Panc1 (cell line): ENCODE results near the gene ZNF559. TPM values are rescaled to one million over a fixed set of nuclear protein-coding genes. Genes with fewer than 3 reads are reported as not detected.
"Not testable (repeated sequence)": the region's sequence is repeated elsewhere in the genome, so short reads cannot be mapped to it uniquely, and the experiment has no call there.

Source experiments
- ATAC-seq: fragments of 200-7000 bp; cut with Tn5 transposase; 2 replicates; pipeline ENCODE4 v1.9.1; 2020; ENCODE audit warnings: mild to moderate bottlenecking, moderate library complexity
- BruUV-seq: library from RNA; stranded (reverse); fragments of 400-500 nt; replicated peaks from 2 replicates; lab custom pipeline; 2021; lab: Mats Ljungman, UMichigan
- CTCF ChIA-PET: fragments of 300-600 bp; sonication (Branson Sonifier 250); formaldehyde crosslinking; loops from one replicate; lab custom pipeline; 2022; ENCODE audit warnings: antibody characterized with exemption; lab: Charles Lee
- POLR2A ChIA-PET: fragments of 300-600 bp; sonication (Branson Sonifier 250); formaldehyde crosslinking; loops from one replicate; lab custom pipeline; 2022; ENCODE audit warnings: antibody characterized with exemption; lab: Charles Lee
- DNase-seq: peaks from one replicate; pipeline ENCODE4 v3.0.0-alpha.2; 2010; ENCODE audit warnings: low read depth, low spot score
- H3K27ac ChIP-seq: 2 replicates; pipeline ENCODE4 v1.5.1; 2011; ENCODE audit warnings: mild to moderate bottlenecking, low read length, inconsistent platforms
- H3K27me3 ChIP-seq: fragments of 200-500 bp; sonication (Bioruptor generic); 2 replicates; pipeline ENCODE4 v1.6.0; 2014; ENCODE audit warnings: low read length, inconsistent platforms; ENCODE audit not compliant: control insufficient read depth, insufficient read depth
- H3K36me3 ChIP-seq: fragments of 200-500 bp; sonication (Bioruptor generic); 2 replicates; pipeline ENCODE4 v1.5.1; 2014; ENCODE audit warnings: inconsistent platforms, mild to moderate bottlenecking, low read length, moderate library complexity; ENCODE audit not compliant: control insufficient read depth, insufficient read depth
- H3K4me1 ChIP-seq: 2 replicates; pipeline ENCODE4 v1.5.1; 2011; ENCODE audit warnings: inconsistent platforms, mild to moderate bottlenecking, low read length, moderate library complexity; ENCODE audit not compliant: control insufficient read depth, insufficient read depth
- H3K4me3 ChIP-seq, 2 experiments: 2 replicates each; pipeline ENCODE4 v1.5.1; 2011 to 2012; ENCODE audit warnings: low read depth in 2 of 2, low read length in 2 of 2, mild to moderate bottlenecking in 2 of 2, inconsistent platforms in 1 of 2, moderate library complexity in 1 of 2
- H3K9me3 ChIP-seq: fragments of 200-500 bp; sonication (Bioruptor generic); 2 replicates; pipeline ENCODE4 v1.5.1; 2014; ENCODE audit warnings: low read depth, mild to moderate bottlenecking, inconsistent platforms, low read length, moderate library complexity; ENCODE audit not compliant: control insufficient read depth, insufficient read depth
- POLR2AphosphoS5 ChIP-seq: IDR thresholded peaks from 2 replicates; pipeline ENCODE4 v1.6.1; 2012; ENCODE audit warnings: mild to moderate bottlenecking, low read depth, low read length, moderate library complexity
- TCF7L2 ChIP-seq: IDR thresholded peaks from 2 replicates; pipeline ENCODE4 v1.6.1; 2011; ENCODE audit warnings: mild to moderate bottlenecking, low read depth, low read length, inconsistent platforms
- in situ Hi-C: cut with HindIII; loops from 2 replicates; pipeline ENCODE4 v1.10.0; 2016; ENCODE audit warnings: low sequenced_read_pairs, low pct_unique_long_range_greater_than_20kb
- intact Hi-C: fragments of 100-400 bp; cut with micrococcal nuclease; formaldehyde crosslinking; loops from one replicate; pipeline ENCODE4 v1.10.0; 2022; ENCODE audit not compliant: unreplicated experiment
- total RNA-seq: library from RNA; stranded (reverse); gene quantifications from one replicate; pipeline ENCODE4 v1.2.1, GENCODE V29; 2021; ENCODE audit not compliant: unreplicated experiment
- TF ChIP-seq, protein P1 (sequence below): fragments of 450-650 bp; IDR thresholded peaks from 2 replicates; pipeline ENCODE4 v1.5.1; 2017; ENCODE audit warnings: mild to moderate bottlenecking
- TF ChIP-seq, protein P2 (sequence below), 2 experiments: IDR thresholded peaks; 2 replicates each; pipeline ENCODE4 v1.6.1; 2011 to 2012; ENCODE audit warnings: low read depth in 2 of 2, control low read depth in 1 of 2, low read length in 1 of 2, mild to moderate bottlenecking in 1 of 2, moderate library complexity in 1 of 2; ENCODE audit not compliant: insufficient read depth in 1 of 2

ZNF559 gene
- total RNA-seq, 1 experiment from 2014 or later = 8.1 TPM

DNA sequence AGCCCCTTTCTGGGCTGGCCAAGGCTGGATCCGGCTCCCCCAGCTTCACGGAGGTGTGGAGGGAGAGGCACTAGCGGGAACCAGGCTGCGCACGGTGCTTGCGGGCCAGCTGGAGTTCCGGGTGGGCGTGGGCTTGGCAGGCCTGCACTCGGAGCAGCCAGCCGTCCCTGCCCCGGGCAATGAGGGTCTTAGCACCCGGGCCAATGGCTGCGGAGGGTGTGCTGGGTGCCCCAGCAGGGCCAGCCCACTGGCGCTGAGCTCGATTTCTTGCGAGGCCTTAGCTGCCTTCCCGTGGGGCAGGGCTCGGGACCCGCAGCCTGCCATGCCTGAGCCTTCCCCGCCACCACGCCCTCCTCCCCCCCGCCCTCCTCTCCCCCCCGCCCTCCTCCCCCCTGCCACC, 2.6 kb upstream of the ZNF559 start:
- ATAC-seq = no peak

DNA sequence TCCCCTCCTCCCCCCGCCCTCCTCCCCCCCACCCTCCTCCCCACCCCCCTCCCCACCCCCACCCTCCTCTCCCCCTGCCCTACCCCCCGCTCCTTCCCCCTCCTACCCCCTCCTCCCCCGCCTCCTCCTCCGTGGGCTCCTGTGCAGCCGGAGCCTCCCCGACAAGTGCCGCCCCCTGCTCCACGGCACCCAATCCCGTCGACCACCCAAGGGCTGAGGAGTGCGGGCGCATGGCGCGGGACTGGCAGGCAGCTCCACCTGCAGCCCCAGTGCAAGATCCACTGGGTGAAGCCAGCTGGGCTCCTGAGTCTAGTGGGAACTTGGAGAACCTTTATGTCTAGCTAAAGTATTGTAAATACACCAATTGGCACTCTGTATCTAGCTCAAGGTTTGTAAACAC, 2.2 kb upstream of the ZNF559 start:
- BruUV-seq, H3K27ac ChIP-seq, ATAC-seq, H3K4me1 ChIP-seq, H3K27me3 ChIP-seq, H3K36me3 ChIP-seq, POLR2A ChIA-PET, CTCF ChIA-PET, DNase-seq, H3K4me3 ChIP-seq, in situ Hi-C loops, H3K9me3 ChIP-seq: not testable (repeated sequence)
- intact Hi-C loops = loop anchor here (10.0 kb wide), 1 partner anchor 113 kb away; the partner anchor contains the start of gene ZNF266

More for the DNA sequence above, 2.6 kb upstream of the ZNF559 start:
- ChIA-PET CTCF (no interaction called here), POLR2A (no interaction called here)
- no peaks in the 10 kb centered on the region for H3K4me1 ChIP-seq
- DNase-seq = no peak
- TF ChIP-seq TCF7L2 (no peak), POLR2AphosphoS5 (no peak)
- TF ChIP-seq, protein P1, sequence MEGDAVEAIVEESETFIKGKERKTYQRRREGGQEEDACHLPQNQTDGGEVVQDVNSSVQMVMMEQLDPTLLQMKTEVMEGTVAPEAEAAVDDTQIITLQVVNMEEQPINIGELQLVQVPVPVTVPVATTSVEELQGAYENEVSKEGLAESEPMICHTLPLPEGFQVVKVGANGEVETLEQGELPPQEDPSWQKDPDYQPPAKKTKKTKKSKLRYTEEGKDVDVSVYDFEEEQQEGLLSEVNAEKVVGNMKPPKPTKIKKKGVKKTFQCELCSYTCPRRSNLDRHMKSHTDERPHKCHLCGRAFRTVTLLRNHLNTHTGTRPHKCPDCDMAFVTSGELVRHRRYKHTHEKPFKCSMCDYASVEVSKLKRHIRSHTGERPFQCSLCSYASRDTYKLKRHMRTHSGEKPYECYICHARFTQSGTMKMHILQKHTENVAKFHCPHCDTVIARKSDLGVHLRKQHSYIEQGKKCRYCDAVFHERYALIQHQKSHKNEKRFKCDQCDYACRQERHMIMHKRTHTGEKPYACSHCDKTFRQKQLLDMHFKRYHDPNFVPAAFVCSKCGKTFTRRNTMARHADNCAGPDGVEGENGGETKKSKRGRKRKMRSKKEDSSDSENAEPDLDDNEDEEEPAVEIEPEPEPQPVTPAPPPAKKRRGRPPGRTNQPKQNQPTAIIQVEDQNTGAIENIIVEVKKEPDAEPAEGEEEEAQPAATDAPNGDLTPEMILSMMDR = no peak
- TF ChIP-seq, protein P2, sequence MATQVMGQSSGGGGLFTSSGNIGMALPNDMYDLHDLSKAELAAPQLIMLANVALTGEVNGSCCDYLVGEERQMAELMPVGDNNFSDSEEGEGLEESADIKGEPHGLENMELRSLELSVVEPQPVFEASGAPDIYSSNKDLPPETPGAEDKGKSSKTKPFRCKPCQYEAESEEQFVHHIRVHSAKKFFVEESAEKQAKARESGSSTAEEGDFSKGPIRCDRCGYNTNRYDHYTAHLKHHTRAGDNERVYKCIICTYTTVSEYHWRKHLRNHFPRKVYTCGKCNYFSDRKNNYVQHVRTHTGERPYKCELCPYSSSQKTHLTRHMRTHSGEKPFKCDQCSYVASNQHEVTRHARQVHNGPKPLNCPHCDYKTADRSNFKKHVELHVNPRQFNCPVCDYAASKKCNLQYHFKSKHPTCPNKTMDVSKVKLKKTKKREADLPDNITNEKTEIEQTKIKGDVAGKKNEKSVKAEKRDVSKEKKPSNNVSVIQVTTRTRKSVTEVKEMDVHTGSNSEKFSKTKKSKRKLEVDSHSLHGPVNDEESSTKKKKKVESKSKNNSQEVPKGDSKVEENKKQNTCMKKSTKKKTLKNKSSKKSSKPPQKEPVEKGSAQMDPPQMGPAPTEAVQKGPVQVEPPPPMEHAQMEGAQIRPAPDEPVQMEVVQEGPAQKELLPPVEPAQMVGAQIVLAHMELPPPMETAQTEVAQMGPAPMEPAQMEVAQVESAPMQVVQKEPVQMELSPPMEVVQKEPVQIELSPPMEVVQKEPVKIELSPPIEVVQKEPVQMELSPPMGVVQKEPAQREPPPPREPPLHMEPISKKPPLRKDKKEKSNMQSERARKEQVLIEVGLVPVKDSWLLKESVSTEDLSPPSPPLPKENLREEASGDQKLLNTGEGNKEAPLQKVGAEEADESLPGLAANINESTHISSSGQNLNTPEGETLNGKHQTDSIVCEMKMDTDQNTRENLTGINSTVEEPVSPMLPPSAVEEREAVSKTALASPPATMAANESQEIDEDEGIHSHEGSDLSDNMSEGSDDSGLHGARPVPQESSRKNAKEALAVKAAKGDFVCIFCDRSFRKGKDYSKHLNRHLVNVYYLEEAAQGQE (IDR thresholded peaks at IDR 0.05; ENCODE audit: insufficient read depth in 1 of 2, low read depth in 2 of 2, low read length in 1 of 2) = no peak
- no peak overlapping the region for H3K27ac ChIP-seq
- H3K4me3 ChIP-seq = no peak overlapping the region
- in situ Hi-C loops = no loop called here
- H3K36me3 ChIP-seq = no peaks in the 10 kb centered on the region
- BruUV-seq = no TSS peak
- intact Hi-C loops = loop anchor here (10.0 kb wide), 1 partner anchor 113 kb away; the partner anchor contains the start of gene ZNF266
- no peaks in the 10 kb centered on the region for H3K27me3 ChIP-seq
- 0 out of 2 replicates have a peak, but pooled peaks cover 5% of the 10 kb centered on the region for H3K9me3 ChIP-seq

DNA sequence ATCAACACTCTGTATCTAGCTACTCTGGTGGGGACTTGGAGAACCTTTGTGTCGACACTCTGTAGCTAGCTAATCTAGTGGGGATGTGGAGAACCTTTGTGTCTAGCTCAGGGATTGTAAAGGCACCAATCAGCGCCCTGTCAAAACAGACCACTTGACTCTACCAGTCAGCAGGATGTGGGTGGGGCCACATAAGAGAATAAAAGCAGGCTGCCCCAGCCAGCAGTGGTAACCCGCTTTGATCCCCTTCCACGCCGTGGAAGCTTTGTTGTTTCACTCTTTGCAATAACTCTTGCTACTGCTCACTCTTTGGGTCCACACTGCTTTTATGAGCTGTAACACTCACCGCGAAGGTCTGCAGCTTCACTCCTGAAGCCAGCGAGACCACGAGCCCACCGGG, 1.8 kb upstream of the ZNF559 start:
- CTCF ChIA-PET, H3K36me3 ChIP-seq, ATAC-seq, BruUV-seq, H3K9me3 ChIP-seq, in situ Hi-C loops, H3K4me3 ChIP-seq, H3K4me1 ChIP-seq, POLR2A ChIA-PET, DNase-seq, H3K27ac ChIP-seq, H3K27me3 ChIP-seq: not testable (repeated sequence)
- intact Hi-C loops = loop anchor here (10.0 kb wide), 1 partner anchor 113 kb away; the partner anchor contains the start of gene ZNF266
